Brain microvascular endothelial cell (primary cell): ENCODE results near the gene HOXB2.

Experiments used
- DNase-seq: peaks from one replicate; pipeline ENCODE4 v3.0.0-alpha.2; 2020
- H3K27ac ChIP-seq: fragments of 250-450 bp; sonication (Bioruptor Pico); 2 replicates; pipeline ENCODE4 v1.5.1; 2020; ENCODE audit warnings: mild to moderate bottlenecking, moderate library complexity
- H3K27me3 ChIP-seq: fragments of 250-450 bp; sonication (Bioruptor Pico); replicated peaks from 2 replicates; pipeline ENCODE4 v1.5.1; 2020; ENCODE audit warnings: mild to moderate bottlenecking
- H3K36me3 ChIP-seq: fragments of 250-450 bp; sonication (Bioruptor Pico); replicated peaks from 2 replicates; pipeline ENCODE4 v1.5.1; 2020; ENCODE audit warnings: mild to moderate bottlenecking
- H3K4me3 ChIP-seq: 2 replicates; pipeline ENCODE4 v1.5.1; 2011; ENCODE audit warnings: low read depth, mild to moderate bottlenecking, control low read depth, low read length, moderate library complexity
- CTCF ChIP-seq: IDR thresholded peaks from 2 replicates; pipeline ENCODE4 v1.5.1; 2011; ENCODE audit warnings: low read depth, mild to moderate bottlenecking, moderate library complexity, low read length, control low read depth, inconsistent platforms; ENCODE audit errors: missing control alignments
- in situ Hi-C: cut with HindIII; loops from 2 replicates; pipeline ENCODE4 v1.10.0; 2017; ENCODE audit warnings: low sequenced_read_pairs, low pct_ligation_motif_present

Gene HOXB2

DNA sequence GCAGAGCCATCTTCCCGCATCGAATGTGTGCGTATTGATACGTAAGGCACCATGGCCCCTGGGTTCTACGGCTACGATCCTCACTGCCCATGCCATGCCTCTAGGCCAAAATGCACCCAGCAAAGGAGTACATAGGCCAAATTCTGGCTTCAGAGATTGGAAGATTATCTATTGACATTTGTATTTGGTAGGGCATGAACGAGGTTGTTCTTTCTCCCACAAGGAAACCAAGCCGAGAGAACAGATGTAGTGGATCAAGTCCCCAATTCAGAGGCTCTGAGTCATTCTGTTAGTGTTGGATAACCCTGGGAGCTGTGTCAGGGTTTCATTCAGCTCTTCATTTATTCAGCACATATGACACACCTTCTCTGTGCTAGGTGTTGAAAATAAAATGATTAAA is 50.6 kb downstream of the HOXB2 start:
- in situ Hi-C loops: no loop called here
- H3K27me3 ChIP-seq: peaks cover 7% of the 10 kb centered on the region
- H3K4me3 ChIP-seq: no peak overlapping the region
- H3K27ac ChIP-seq: no peak overlapping the region
- H3K36me3 ChIP-seq: no peaks in the 10 kb centered on the region
- no peak for TF ChIP-seq CTCF
- no peak for DNase-seq
